ENCODE data around the gene PCSK7.
"Not testable (repeated sequence)": the region's sequence is repeated elsewhere in the genome, so short reads cannot be mapped to it uniquely, and the experiment has no call there.

PCSK7 gene

GRCh38 chr11:117212697-117213355 is 19.0 kb downstream of the PCSK7 start:
- no peak for DNase-seq

GRCh38 chr11:117210620-117211019 is 21.3 kb downstream of the PCSK7 start:
- no peak for DNase-seq

GRCh38 chr11:117209351-117210125 is 22.3 kb downstream of the PCSK7 start:
- not testable (repeated sequence) for DNase-seq

GRCh38 chr11:117208710-117209109 is 23.2 kb downstream of the PCSK7 start:
- not testable (repeated sequence) for DNase-seq

GRCh38 chr11:117207481-117207880 is 24.4 kb downstream of the PCSK7 start:
- not testable (repeated sequence) for DNase-seq

- not testable (repeated sequence) for DNase-seq
Measured at GRCh38 chr11:117206859-117207258, 25.0 kb downstream of the PCSK7 start.

- DNase-seq, result not testable (repeated sequence)
Measured at GRCh38 chr11:117206111-117206510, 25.8 kb downstream of the PCSK7 start.

GRCh38 chr11:117205211-117205818 is 26.6 kb downstream of the PCSK7 start:
- DNase-seq, result no peak

GRCh38 chr11:117204283-117205080 is 27.4 kb downstream of the PCSK7 start:
- DNase-seq, result no peak

GRCh38 chr11:117203069-117203407 is 28.8 kb downstream of the PCSK7 start:
- no peak for DNase-seq

GRCh38 chr11:117202386-117203068 is 29.3 kb downstream of the PCSK7 start:
- no peak for DNase-seq

GRCh38 chr11:117201658-117202305 is 30.1 kb downstream of the PCSK7 start:
- DNase-seq, result no peak

GRCh38 chr11:117200813-117201657 is 30.8 kb downstream of the PCSK7 start:
- DNase-seq, result no peak

GRCh38 chr11:117199916-117200812 is 31.7 kb downstream of the PCSK7 start:
- DNase-seq, result no peak

GRCh38 chr11:117199053-117199915 is 32.6 kb downstream of the PCSK7 start, which contains the start of gene TAGLN:
Gene TAGLN, plus strand, starts transcription at chr11:117199370. Its CDS starts 3,644 bp downstream, at chr11:117203014.
- no peak for DNase-seq

- no peak for DNase-seq
Measured at GRCh38 chr11:117198613-117199012, 33.3 kb downstream of the PCSK7 start.

- peak; percentile 30 for DNase-seq
Measured at GRCh38 chr11:117197516-117198456, 34.1 kb downstream of the PCSK7 start.

- DNase-seq, result no peak
Measured at GRCh38 chr11:117197006-117197405, 34.9 kb downstream of the PCSK7 start.
